ENCODE data around the gene BCAS3. TPM values are rescaled to one million over a fixed set of nuclear protein-coding genes. Genes with fewer than 3 reads are reported as not detected.

Gene BCAS3
- total RNA-seq, 2 experiments from 2014 or later, result 20.1 to 31.8 TPM

GRCh38 chr17:61378658-61379456 lies 701.2 kb downstream of the BCAS3 start:
- H3K27me3 Mint-ChIP-seq, result no peaks in the 10 kb centered on the region

GRCh38 chr17:61379457-61380216 lies 702.0 kb downstream of the BCAS3 start:
- Mint-ChIP-seq H3K27me3 (no peaks in the 10 kb centered on the region), H3K4me3 (no peak overlapping the region), H3K36me3 (ENCODE audit: low read depth) (no peaks in the 10 kb centered on the region), H3K4me1 (ENCODE audit: low read depth) (no peaks in the 10 kb centered on the region), H3K27ac (no peak overlapping the region), H3K9me3 (no peaks in the 10 kb centered on the region)
- Histone ChIP-seq H3K36me3 (ENCODE audit: insufficient read depth, low read length) (no peaks in the 10 kb centered on the region), H3K27ac (ENCODE audit: low read depth in 1 of 2, low read length in 2 of 2) (no peak overlapping the region), H3K4me1 (ENCODE audit: insufficient read depth, low read length) (no peaks in the 10 kb centered on the region), H3K9me3 (ENCODE audit: control insufficient read depth in 1 of 2, insufficient read depth in 1 of 2, low read length in 2 of 2) (no peaks in the 10 kb centered on the region), H3K27me3 (ENCODE audit: control insufficient read depth in 1 of 2, insufficient read depth in 2 of 2, low read length in 2 of 2) (no peaks in the 10 kb centered on the region), H3K4me3 (ENCODE audit: low read length) (no peak overlapping the region)
- CTCF ChIA-PET, result interaction anchor here (0.5 kb wide), 1 partner anchor 639 kb away, joined by 3 read pairs; no protein-coding TSS in a partner anchor
- POLR2A ChIA-PET, result no interaction called here
- ATAC-seq (ENCODE audit: poor library complexity), result no peak
- DNase-seq, result no peak
- TF ChIP-seq CTCF (IDR thresholded peaks at IDR 0.05), result no peak
- intact Hi-C loops (cut with DNase I, micrococcal nuclease), result loop anchor here in 1 of 2 experiments (10.0 kb wide), 1 partner anchor 75 kb away; the partner anchor contains the start of gene TBX4

More at GRCh38 chr17:61378658-61379456, 701.2 kb downstream of the BCAS3 start:
- Histone ChIP-seq H3K27ac (ENCODE audit: low read depth in 1 of 2, low read length in 2 of 2) (no peak overlapping the region), H3K4me1 (ENCODE audit: insufficient read depth, low read length) (no peaks in the 10 kb centered on the region), H3K36me3 (ENCODE audit: insufficient read depth, low read length) (no peaks in the 10 kb centered on the region), H3K9me3 (ENCODE audit: control insufficient read depth in 1 of 2, insufficient read depth in 1 of 2, low read length in 2 of 2) (no peaks in the 10 kb centered on the region), H3K27me3 (ENCODE audit: control insufficient read depth in 1 of 2, insufficient read depth in 2 of 2, low read length in 2 of 2) (no peaks in the 10 kb centered on the region), H3K4me3 (ENCODE audit: low read length) (no peak overlapping the region)
- Mint-ChIP-seq H3K36me3 (ENCODE audit: low read depth) (no peaks in the 10 kb centered on the region), H3K4me3 (no peak overlapping the region), H3K9me3 (no peaks in the 10 kb centered on the region), H3K27ac (no peak overlapping the region), H3K4me1 (ENCODE audit: low read depth) (no peaks in the 10 kb centered on the region)
- CTCF ChIA-PET, result no interaction called here
- DNase-seq (no peak), ATAC-seq (ENCODE audit: poor library complexity) (no peak)
- POLR2A ChIA-PET, result no interaction called here
- intact Hi-C loops (cut with DNase I, micrococcal nuclease), result loop anchor here in 1 of 2 experiments (10.0 kb wide), 1 partner anchor 76 kb away; the partner anchor contains the start of gene TBX4
- no peak for TF ChIP-seq CTCF (IDR thresholded peaks at IDR 0.05)

- no peak for TF ChIP-seq CTCF (IDR thresholded peaks at IDR 0.05)
- Mint-ChIP-seq H3K4me3 (no peak overlapping the region), H3K27ac (no peak overlapping the region), H3K4me1 (ENCODE audit: low read depth) (no peaks in the 10 kb centered on the region), H3K36me3 (ENCODE audit: low read depth) (no peaks in the 10 kb centered on the region), H3K27me3 (no peaks in the 10 kb centered on the region), H3K9me3 (no peaks in the 10 kb centered on the region)
- no peaks in the 10 kb centered on the region for H3K9me3 ChIP-seq (ENCODE audit: control insufficient read depth in 1 of 2, insufficient read depth in 1 of 2, low read length in 2 of 2)
- no peaks in the 10 kb centered on the region for H3K4me1 ChIP-seq (ENCODE audit: insufficient read depth, low read length)
- no peak for DNase-seq
- ChIA-PET POLR2A (no interaction called here), CTCF (no interaction called here)
- no peak overlapping the region for H3K27ac ChIP-seq (ENCODE audit: low read depth in 1 of 2, low read length in 2 of 2)
- H3K27me3 ChIP-seq (ENCODE audit: control insufficient read depth in 1 of 2, insufficient read depth in 2 of 2, low read length in 2 of 2), result no peaks in the 10 kb centered on the region
- no peak for ATAC-seq (ENCODE audit: poor library complexity)
- no peak overlapping the region for H3K4me3 ChIP-seq (ENCODE audit: low read length)
- no peaks in the 10 kb centered on the region for H3K36me3 ChIP-seq (ENCODE audit: insufficient read depth, low read length)
- intact Hi-C loops (cut with DNase I, micrococcal nuclease), result no loop called here
Observed at GRCh38 chr17:61380217-61380835, 702.7 kb downstream of the BCAS3 start.
